ENCODE measurements around the gene SYNGAP1. TPM values are rescaled to one million over a fixed set of nuclear protein-coding genes. Genes with fewer than 3 reads are reported as not detected.

Gene SYNGAP1
- total and polyA plus RNA-seq, 9 of the 15 experiments (the other 6 are each of a cell fraction or from before 2014, with no cell fraction given), result 0.01 to 22.8 (median 3.2) TPM

- no peak for TF ChIP-seq XRCC4 (IDR thresholded peaks at IDR 0.05; ENCODE audit: extremely low read depth, insufficient read depth, insufficient read length)
- no peak for TF ChIP-seq NFE2 (IDR thresholded peaks at IDR 0.05; ENCODE audit: low read depth)
- TF ChIP-seq KAT8 (IDR thresholded peaks at IDR 0.05; ENCODE audit: low read depth), result no peak
- TF ChIP-seq LEF1 (IDR thresholded peaks at IDR 0.05), result no peak
- TF ChIP-seq E2F3 (CRISPR knock-in tag; IDR thresholded peaks at IDR 0.05), result peak; percentile 79
- no peak for TF ChIP-seq CHAMP1 (IDR thresholded peaks at IDR 0.05)
- TF ChIP-seq SIX5 (IDR thresholded peaks at IDR 0.05; ENCODE audit: borderline replicate concordance in 1 of 2, insufficient read depth in 1 of 2, low read depth in 1 of 2, low read length in 2 of 2), result no peak
- no peak for TF ChIP-seq NBN (IDR thresholded peaks at IDR 0.05; ENCODE audit: low read depth)
- TF ChIP-seq TGIF2 (CRISPR knock-in tag; IDR thresholded peaks at IDR 0.05), result no peak
- peak; percentile 92 for TF ChIP-seq CREM (IDR thresholded peaks at IDR 0.05; ENCODE audit: low read depth)
- TF ChIP-seq TAF7 (tag; IDR thresholded peaks at IDR 0.05), result 0 out of 2 replicates have a peak, but pooled peaks have one; percentile 12
- TF ChIP-seq PRDM10 (IDR thresholded peaks at IDR 0.05; ENCODE audit: partially characterized antibody), result peak; percentile 25
- TF ChIP-seq RNF219 (CRISPR knock-in tag; IDR thresholded peaks at IDR 0.05), result no peak
- TF ChIP-seq TFE3 (CRISPR knock-in tag; IDR thresholded peaks at IDR 0.05), result no peak
- TF ChIP-seq MNT (conservative IDR thresholded peaks at IDR 0.05), result peak; percentile 98 to 99
Measured at GRCh38 chr6:33454009-33454946, 34.4 kb downstream of the SYNGAP1 start, which contains the start of gene ZBTB9 (continued).
